Stomach (tissue), 4 donors: ENCODE data around the gene DNM3.

Source experiments
- EP300 ChIP-seq: sonication (generic); formaldehyde crosslinking; IDR thresholded peaks from one replicate; pipeline ENCODE4 v1.6.1; 2017; ENCODE audit warnings: antibody characterized with exemption
- POLR2A ChIP-seq, 4 donors: fragments of 450-650 bp; IDR thresholded peaks; one replicate each; pipeline ENCODE4 v1.6.1; 2016; ENCODE audit warnings: antibody characterized with exemption in 4 of 4, control low read depth in 2 of 4, mild to moderate bottlenecking in 1 of 4, moderate library complexity in 1 of 4
- POLR2AphosphoS5 ChIP-seq, 3 donors: sonication (generic); formaldehyde crosslinking; IDR thresholded peaks; one replicate each; pipeline ENCODE4 v1.6.1; 2016; ENCODE audit warnings: antibody characterized with exemption in 3 of 3
- TF ChIP-seq, protein P1 (sequence below), 7 experiments: fragments of 450-650 bp in 4 of 7; fragments of 200-600 bp in 3 of 7; sonication (generic) in 3 of 7; IDR thresholded peaks; one replicate each; pipeline ENCODE4 v1.5.1; 2016 to 2019; ENCODE audit warnings: antibody characterized with exemption in 7 of 7, control low read depth in 2 of 7, mild to moderate bottlenecking in 1 of 7

DNA sequence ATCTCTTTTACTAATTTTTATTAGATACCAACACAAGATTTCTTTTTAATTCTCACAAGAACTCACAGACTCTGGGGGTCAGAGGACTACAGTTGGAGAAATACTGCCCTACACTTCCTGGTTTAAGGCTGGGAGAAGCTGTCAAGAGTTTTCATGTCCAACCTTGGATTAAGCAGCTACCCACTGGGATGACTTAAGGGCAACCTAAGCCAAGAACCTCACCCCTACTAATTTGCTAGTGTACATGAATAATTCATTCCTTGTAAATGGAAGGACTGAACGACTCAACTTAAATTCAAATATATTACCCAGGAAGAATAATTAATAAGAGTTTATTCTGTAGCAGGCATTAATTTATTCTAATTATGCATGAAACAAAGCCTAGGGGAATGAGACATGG is 396.9 kb downstream of the DNM3 start:
- TF ChIP-seq, protein P1, sequence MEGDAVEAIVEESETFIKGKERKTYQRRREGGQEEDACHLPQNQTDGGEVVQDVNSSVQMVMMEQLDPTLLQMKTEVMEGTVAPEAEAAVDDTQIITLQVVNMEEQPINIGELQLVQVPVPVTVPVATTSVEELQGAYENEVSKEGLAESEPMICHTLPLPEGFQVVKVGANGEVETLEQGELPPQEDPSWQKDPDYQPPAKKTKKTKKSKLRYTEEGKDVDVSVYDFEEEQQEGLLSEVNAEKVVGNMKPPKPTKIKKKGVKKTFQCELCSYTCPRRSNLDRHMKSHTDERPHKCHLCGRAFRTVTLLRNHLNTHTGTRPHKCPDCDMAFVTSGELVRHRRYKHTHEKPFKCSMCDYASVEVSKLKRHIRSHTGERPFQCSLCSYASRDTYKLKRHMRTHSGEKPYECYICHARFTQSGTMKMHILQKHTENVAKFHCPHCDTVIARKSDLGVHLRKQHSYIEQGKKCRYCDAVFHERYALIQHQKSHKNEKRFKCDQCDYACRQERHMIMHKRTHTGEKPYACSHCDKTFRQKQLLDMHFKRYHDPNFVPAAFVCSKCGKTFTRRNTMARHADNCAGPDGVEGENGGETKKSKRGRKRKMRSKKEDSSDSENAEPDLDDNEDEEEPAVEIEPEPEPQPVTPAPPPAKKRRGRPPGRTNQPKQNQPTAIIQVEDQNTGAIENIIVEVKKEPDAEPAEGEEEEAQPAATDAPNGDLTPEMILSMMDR (IDR thresholded peaks at IDR 0.05) = no peak
- no peak for TF ChIP-seq POLR2AphosphoS5 (IDR thresholded peaks at IDR 0.05)
- TF ChIP-seq POLR2A (IDR thresholded peaks at IDR 0.05) = no peak
- no peak for TF ChIP-seq EP300
